GM12801 (cell line): Measurements from ENCODE around the gene UBXN4.

Experiments
- CTCF ChIP-seq: IDR thresholded peaks from one replicate; pipeline ENCODE4 v1.5.1; 2011; ENCODE audit warnings: control low read depth; ENCODE audit not compliant: insufficient read length; ENCODE audit errors: extremely low read depth

Gene UBXN4

GRCh38 chr2:135743860-135744259, 2.2 kb downstream of the UBXN4 start:
- no peak for TF ChIP-seq CTCF

DNA sequence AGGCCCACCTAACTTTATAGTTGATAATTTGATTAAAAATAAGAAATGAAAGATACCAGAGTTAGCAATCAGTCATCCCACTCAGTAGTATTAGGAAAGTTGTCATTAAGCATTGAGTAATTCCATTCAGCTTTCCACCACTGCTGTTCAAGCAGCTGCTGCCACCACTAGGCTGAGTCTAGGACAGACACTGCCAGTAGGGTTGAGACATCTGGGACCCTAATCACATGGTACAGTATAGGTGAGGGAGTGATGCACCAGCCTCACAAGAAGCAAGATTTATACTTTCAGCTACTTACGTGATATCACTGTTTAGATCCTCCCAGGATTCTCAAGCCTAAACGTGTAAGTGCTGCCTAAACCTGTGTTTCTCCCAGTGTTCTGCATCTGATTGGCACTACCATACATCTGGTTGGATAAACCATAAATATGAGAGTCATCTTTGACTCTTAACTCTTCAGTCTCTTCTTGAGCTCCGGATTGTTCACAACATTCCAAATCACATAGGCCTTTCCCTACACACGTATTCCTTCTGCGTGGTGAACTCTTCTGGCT, 3.2 kb downstream of the UBXN4 start:
- no peak for TF ChIP-seq CTCF

DNA sequence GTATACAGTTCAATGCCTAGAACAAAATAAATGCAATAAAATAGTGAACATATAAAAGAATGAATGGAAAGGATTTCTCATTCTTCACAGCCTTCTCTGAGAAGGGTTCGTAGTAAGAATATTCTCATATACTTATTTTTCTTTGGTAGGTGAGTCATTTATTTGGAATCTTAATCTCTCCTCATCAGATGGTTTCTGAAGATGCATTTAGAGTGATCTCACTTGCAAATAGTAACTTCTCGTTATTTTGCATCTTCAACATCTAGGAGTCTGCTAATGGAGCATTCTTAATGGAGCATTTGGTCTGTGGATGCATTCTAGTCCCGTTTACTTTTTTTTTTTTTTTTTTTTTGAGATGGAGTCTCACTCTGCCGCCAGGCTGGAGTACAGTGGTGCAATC, 3.9 kb downstream of the UBXN4 start:
- no peak for TF ChIP-seq CTCF

GRCh38 chr2:135755573-135755972, 13.9 kb downstream of the UBXN4 start:
- TF ChIP-seq CTCF = no peak

- no peak for TF ChIP-seq CTCF
Observed at GRCh38 chr2:135756692-135757091, 15.0 kb downstream of the UBXN4 start.

DNA sequence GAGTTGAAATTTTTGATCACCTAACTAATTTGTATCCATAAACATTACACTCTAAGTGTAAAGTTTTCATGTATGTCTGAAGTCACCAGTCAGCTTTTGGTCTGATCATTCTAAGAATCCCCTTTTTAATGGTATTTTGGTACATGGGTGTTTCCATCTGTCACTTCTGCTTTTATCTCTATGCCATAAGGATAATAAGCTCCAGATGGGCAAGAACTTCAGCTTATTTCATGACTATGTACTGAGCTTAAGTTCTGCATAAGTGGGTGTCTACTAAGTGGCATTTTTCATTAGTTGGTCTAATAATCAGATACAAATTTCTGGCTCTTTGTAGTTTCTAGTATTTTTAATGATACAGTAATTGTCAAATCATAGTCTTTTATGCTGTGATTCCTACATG, 20.4 kb downstream of the UBXN4 start:
- no peak for TF ChIP-seq CTCF

GRCh38 chr2:135762530-135762929, 20.9 kb downstream of the UBXN4 start:
- TF ChIP-seq CTCF = no peak

- TF ChIP-seq CTCF = no peak
Observed at GRCh38 chr2:135768863-135769262, 27.2 kb downstream of the UBXN4 start.
